HG02571 (cell line): ENCODE measurements around the gene TNS3.

Experiments used
- ATAC-seq: cut with Tn5 transposase; IDR thresholded peaks from one replicate; pipeline ENCODE4 v1.9.1; 2021; ENCODE audit warnings: mild to moderate bottlenecking, moderate library complexity; ENCODE audit not compliant: unreplicated experiment

Gene TNS3

GRCh38 chr7:47376991-47377616 lies 204.8 kb downstream of the TNS3 start:
- no peak for ATAC-seq

DNA sequence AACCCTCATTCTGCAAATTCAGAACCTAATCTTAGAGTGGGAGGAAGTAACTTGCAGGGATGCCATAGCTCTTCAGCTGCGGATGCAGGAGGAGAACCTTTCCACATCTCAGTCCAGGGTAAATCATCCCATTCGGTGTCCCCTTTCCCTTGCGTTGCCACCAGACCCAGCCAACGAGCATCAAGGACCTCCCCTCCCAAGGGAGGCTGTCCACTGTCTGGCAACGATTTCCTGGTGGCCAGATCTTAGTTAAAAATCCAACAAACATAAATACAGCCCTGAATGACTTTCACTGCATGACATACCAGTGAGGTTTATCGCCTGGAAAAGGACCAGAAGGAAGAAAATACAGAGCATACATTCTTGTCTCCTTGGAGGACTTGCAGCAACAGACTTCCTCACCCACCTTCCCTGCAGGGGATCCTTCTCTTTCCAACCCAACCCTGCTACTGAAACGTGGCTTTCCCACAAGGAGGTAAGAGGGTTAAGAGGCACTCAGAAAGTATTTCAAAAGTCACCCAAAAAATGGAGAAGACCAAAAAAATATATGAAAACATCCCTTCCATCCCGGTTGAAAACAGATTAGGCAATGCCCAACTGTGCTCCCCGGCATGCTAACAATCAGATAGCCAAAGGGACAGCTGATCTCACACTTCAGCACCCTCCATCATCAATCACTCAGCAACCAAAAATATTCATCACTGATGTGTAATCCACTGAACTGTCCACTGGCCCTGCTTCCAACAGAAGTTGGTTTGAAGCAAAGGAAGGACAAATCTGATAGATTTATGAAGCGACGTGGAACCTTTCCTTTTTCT lies 206.6 kb downstream of the TNS3 start:
- ATAC-seq: no peak

DNA sequence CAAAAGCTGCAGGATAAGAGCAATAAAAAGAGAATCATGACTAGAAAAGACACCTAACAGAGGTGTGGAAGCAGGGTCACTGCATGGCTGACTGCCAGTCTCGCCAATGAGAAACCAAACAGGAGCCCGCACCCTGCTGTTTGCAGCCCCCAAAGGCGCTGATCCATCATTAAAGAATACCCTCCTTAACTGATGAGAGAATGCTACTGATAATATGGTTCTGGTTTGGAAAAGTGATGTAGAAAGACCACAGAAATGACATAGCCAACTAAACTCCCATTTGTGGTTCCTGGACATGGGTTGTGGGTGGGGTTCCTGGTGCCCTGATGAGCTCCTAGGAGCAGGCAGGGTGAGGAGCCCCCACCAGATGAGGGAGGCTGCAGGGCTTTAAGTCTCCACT lies 207.4 kb downstream of the TNS3 start:
- no peak for ATAC-seq

- no peak for ATAC-seq
Measured at GRCh38 chr7:47373871-47374451, 207.9 kb downstream of the TNS3 start.

DNA sequence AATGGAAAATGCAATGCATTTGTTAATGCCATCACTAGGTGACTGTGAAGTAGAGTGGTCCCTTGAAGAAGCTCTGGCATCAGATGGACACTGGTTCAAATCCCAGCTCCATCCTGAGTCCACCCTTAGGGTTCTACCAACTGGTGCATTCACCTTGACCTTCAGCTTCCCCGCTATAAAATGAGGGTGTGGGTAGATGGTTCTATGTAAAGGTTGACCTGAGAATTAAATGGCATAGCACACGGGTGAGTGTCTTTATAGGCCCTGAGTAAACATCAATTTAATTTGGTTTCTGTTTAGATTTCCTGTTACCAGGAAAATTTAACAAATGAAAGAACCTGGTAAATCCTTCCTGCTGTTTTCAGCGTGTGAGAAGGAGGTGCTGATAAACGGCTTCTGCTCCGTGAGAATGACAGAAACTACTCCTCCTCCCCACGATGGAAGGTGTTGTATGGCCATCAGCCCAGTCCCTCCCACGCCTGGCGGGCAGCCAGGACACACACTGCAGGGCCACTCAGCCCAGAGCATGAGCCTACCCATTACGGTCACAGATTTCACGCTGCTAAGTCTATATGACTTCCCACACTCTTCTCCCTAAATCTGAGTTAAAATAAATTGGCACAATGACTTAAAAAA lies 210.1 kb downstream of the TNS3 start:
- ATAC-seq: no peak

DNA sequence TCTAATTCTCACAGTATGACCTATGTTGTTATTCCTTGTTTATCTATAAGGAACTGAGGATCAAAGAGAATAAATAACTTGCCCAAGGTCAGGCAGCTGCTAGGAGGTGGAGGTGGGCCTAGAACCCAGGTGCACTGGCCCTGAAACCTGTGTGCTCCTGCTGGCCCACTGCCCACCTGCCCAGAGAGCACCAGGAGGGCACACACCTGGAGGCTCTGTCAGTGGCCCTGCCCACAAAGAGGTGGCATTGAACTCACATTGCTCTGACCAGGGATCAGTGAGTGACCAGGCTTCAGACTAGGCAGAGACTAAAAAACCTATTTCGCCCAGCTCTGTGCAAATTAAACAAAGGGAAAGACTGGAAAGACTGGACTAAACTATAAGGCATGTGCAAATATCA lies 210.6 kb downstream of the TNS3 start:
- no peak for ATAC-seq

DNA sequence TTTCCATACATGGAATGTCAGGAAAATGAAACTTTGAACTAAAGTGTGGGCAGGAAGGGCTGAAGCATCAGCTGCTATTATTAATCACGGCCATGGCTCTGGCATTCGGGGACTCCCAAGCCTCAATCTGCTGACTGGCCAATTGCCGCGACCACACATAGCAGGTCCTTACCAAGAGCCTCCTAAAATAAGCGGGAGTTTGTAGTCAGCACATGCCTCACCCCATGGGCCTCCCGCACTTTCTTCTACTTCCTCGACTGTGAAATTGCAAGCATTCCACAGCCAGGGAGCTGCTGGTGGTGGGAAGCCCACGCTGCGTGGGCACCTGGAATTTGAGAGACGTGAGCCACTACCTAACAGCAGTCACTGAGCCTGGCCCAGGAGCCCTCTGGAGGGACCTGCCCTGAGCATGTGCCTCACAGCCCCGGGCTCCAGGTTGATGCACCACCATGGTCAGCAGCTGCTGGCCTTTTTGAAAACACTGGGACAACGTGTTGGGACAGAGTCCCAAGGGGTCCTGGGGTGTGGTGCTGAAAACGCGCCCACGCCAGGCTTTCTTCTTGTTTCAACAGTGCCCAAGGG lies 211.4 kb downstream of the TNS3 start:
- no peak for ATAC-seq

DNA sequence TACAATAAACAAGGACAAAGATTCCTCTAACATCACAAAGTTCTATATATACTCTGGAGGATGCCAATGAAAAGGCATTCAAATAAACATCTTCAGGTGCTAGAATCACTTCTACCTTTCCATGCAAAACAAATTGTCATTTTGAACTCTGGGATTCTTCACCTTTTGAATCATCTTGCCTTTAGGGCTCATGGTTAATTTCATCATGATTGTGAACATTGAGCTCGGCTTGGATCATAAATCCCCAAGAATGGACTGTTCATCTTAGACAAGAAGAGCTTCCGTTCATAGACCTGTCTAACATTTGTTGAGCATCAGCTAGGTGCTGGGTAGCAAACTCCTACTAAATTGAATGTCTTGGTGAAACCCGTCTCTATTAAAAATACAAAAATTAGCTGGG lies 212.2 kb downstream of the TNS3 start:
- no peak for ATAC-seq

- ATAC-seq: no peak
Measured at GRCh38 chr7:47368190-47368812, 213.6 kb downstream of the TNS3 start.

DNA sequence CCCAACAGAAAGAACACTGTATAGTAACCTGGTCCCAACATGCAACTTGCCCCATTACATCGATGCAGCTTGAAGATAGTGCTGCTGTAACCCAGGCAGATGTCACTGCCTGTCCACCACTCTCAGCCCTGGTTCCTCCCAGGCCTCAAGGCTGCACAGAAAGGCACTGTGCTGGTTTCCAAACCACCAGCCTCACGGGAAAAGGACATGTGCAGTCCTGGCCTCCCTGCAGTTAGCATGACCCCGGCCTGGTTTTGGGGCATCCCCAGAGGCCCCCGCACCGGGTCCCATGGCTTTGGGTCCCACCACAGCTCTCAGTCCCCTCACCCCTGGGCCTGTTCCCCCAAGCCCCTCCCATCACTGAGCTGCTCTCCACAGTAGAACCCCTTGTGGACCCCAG lies 214.5 kb downstream of the TNS3 start:
- no peak for ATAC-seq

GRCh38 chr7:47366960-47367359 lies 215.0 kb downstream of the TNS3 start:
- no peak for ATAC-seq

GRCh38 chr7:47366211-47366610 lies 215.7 kb downstream of the TNS3 start:
- ATAC-seq: no peak

- ATAC-seq: no peak
Measured at GRCh38 chr7:47362984-47363383, 218.9 kb downstream of the TNS3 start.

- ATAC-seq: no peak
Measured at GRCh38 chr7:47361746-47362215, 220.1 kb downstream of the TNS3 start.

DNA sequence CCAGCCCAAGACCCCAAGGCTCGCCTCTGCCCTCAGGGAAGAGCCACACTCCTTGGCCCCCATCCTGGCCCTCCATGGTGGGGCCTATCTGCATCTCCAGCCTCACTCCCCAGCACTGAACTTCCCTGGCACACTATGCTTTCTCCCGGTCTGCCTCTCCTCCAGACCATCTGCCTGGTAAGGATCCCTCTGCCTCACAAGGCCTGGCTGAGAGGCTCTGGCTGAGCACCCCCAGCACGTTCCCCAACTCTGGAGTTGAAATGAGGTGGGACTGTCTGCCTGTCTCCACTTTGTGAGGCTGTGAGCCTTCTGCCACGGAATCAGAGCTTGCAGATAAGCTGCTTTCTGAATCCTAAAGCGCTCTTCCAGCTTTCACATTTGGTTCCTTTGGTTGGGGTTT lies 220.7 kb downstream of the TNS3 start:
- no peak for ATAC-seq

- ATAC-seq: no peak
Measured at GRCh38 chr7:47360301-47360900, 221.5 kb downstream of the TNS3 start.

GRCh38 chr7:47358944-47359588 lies 222.8 kb downstream of the TNS3 start:
- no peak for ATAC-seq

DNA sequence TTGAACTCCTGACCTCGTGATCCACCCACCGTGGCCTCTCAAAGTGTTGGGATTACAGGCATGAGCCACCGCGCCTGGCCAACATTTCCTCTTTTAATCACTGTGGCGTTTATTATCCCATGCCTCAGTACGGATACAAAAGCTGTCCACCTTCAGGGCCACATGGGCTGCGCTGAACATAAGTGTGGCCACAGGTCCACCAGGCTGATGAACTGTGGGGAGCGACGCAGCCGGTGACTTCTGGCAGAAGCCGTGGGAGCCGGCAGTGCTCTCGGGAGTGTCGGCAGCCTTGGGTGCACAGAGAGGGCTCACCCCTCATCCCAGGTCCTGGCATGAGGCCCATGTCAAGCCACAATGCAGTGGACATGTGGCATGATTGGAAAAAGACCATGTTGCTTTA lies 223.6 kb downstream of the TNS3 start:
- ATAC-seq: no peak

DNA sequence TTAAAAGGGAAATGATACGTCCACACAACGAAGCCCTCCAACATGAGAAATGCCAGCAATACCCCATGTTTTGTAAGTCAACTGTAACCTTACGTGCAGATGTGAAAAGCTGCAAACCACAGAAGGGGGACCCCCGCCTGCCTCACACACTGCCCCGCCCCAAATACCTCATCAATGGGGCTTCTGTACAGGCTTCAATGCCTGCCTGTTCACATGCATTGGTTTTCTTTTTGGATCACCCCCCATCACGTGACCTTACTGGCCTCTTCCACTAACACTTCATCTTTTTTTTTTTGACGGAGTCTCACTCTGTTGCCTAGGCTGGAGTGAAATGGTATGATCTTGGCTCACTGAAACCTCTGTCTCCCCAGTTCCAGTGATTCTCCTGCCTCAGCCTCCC lies 224.0 kb downstream of the TNS3 start:
- no peak for ATAC-seq

GRCh38 chr7:47357361-47357760 lies 224.6 kb downstream of the TNS3 start:
- ATAC-seq: no peak
